ENCODE measurements around the gene OR5D14.

The OR5D14 gene

GRCh38 chr11:55795256-55795655 is at the start of gene OR5D14:
TSS of gene OR5D14 (plus strand) at chr11:55795556. CDS start at chr11:55795556, 0 bp downstream.
- no peak for DNase-seq (ENCODE audit: low spot score)

- no peak for DNase-seq (ENCODE audit: low spot score)
Observed at GRCh38 chr11:55773138-55773537, 22.2 kb upstream of the OR5D14 start, which contains the start of gene OR5D13. TSS of gene OR5D13 (plus strand) at chr11:55773438. CDS start at chr11:55773438, 0 bp downstream.

GRCh38 chr11:55791606-55792005 is 3.8 kb upstream of the OR5D14 start:
- DNase-seq (ENCODE audit: low spot score): no peak

GRCh38 chr11:55793321-55793720 is 2.0 kb upstream of the OR5D14 start:
- DNase-seq (ENCODE audit: low spot score): no peak

GRCh38 chr11:55806248-55806647 is 10.9 kb downstream of the OR5D14 start:
- DNase-seq (ENCODE audit: low spot score): no peak

GRCh38 chr11:55811067-55811466 is 15.7 kb downstream of the OR5D14 start, which contains the start of gene OR5L1:
TSS of gene OR5L1 (plus strand) at chr11:55811367. CDS start at chr11:55811467, 100 bp downstream.
- DNase-seq (ENCODE audit: low spot score): no peak

GRCh38 chr11:55819330-55819729 is 24.0 kb downstream of the OR5D14 start, which contains the start of gene OR5D18:
TSS of gene OR5D18 (plus strand) at chr11:55819630. CDS start at chr11:55819630, 0 bp downstream.
- no peak for DNase-seq (ENCODE audit: low spot score)

- DNase-seq (ENCODE audit: low spot score): no peak
Observed at GRCh38 chr11:55826919-55827318, 31.6 kb downstream of the OR5D14 start, which contains the start of gene OR5L2. TSS of gene OR5L2 (plus strand) at chr11:55827219. CDS start at chr11:55827219, 0 bp downstream.

GRCh38 chr11:55838452-55838851 is 43.1 kb downstream of the OR5D14 start, which contains the start of gene OR5D16:
TSS of gene OR5D16 (plus strand) at chr11:55838752. CDS start at chr11:55838752, 0 bp downstream.
- no peak for DNase-seq (ENCODE audit: low spot score)

All from GM03348 (cell line).